Calu3 (cell line): ENCODE data around the gene MYO18B. TPM values are rescaled to one million over a fixed set of nuclear protein-coding genes. Genes with fewer than 3 reads are reported as not detected.

ENCODE experiments used
- BruUV-seq: library from RNA; stranded (reverse); fragments of 400-500 nt; replicated peaks from 2 replicates; lab custom pipeline; 2021; lab: Mats Ljungman, UMichigan
- CTCF ChIA-PET: fragments of 300-600 bp; sonication (Branson Sonifier 250); formaldehyde crosslinking; loops from one replicate; lab custom pipeline; 2022; ENCODE audit warnings: antibody characterized with exemption; lab: Charles Lee
- DNase-seq: peaks from one replicate; pipeline ENCODE4 v3.0.0; 2022
- H3K27ac Mint-ChIP-seq: one replicate; pipeline ENCODE4 v1.8.0; 2022; ENCODE audit warnings: mixed read lengths; ENCODE audit not compliant: unreplicated experiment
- H3K27me3 Mint-ChIP-seq: one replicate; pipeline ENCODE4 v1.8.0; 2022; ENCODE audit warnings: mixed read lengths; ENCODE audit not compliant: unreplicated experiment
- H3K36me3 Mint-ChIP-seq: one replicate; pipeline ENCODE4 v1.8.0; 2022; ENCODE audit warnings: mild to moderate bottlenecking, moderate library complexity, mixed read lengths; ENCODE audit not compliant: insufficient read depth, unreplicated experiment
- H3K4me1 Mint-ChIP-seq: one replicate; pipeline ENCODE4 v1.8.0; 2022; ENCODE audit warnings: mild to moderate bottlenecking, low read depth, mixed read lengths; ENCODE audit not compliant: unreplicated experiment
- H3K4me3 Mint-ChIP-seq: one replicate; pipeline ENCODE4 v1.8.0; 2022; ENCODE audit warnings: mild to moderate bottlenecking, low read depth, moderate library complexity, mixed read lengths; ENCODE audit not compliant: unreplicated experiment
- H3K9me3 Mint-ChIP-seq: one replicate; pipeline ENCODE4 v1.8.0; 2022; ENCODE audit warnings: low read depth, mixed read lengths; ENCODE audit not compliant: unreplicated experiment
- CTCF ChIP-seq: fragments of 200-600 bp; IDR thresholded peaks from one replicate; pipeline ENCODE4 v1.8.0; 2022; ENCODE audit warnings: antibody characterized with exemption; ENCODE audit not compliant: unreplicated experiment
- intact Hi-C: fragments of 100-400 bp; cut with micrococcal nuclease; formaldehyde crosslinking; loops from one replicate; pipeline ENCODE4 v1.10.0; 2022; ENCODE audit not compliant: unreplicated experiment
- total RNA-seq: library from RNA; stranded (reverse); gene quantifications from 2 replicates; pipeline ENCODE4 v1.2.3, GENCODE V29; 2022

MYO18B gene
- total RNA-seq, 1 experiment from 2014 or later: 0.59 TPM

- no peak for DNase-seq
- no peak for TF ChIP-seq CTCF
- intact Hi-C loops: no loop called here
- Mint-ChIP-seq H3K9me3 (no peaks in the 10 kb centered on the region), H3K27ac (no peak overlapping the region), H3K4me3 (no peak overlapping the region), H3K27me3 (no peaks in the 10 kb centered on the region), H3K4me1 (no peaks in the 10 kb centered on the region), H3K36me3 (no peaks in the 10 kb centered on the region)
- CTCF ChIA-PET: interaction anchor here (0.6 kb wide), 1 partner anchor 60 kb away, joined by 3 read pairs; no protein-coding TSS in a partner anchor
- no TSS peak for BruUV-seq
Measured at GRCh38 chr22:25709758-25710157, 32.2 kb upstream of the MYO18B start.

GRCh38 chr22:25710501-25710900, 31.5 kb upstream of the MYO18B start:
- no peak for DNase-seq
- intact Hi-C loops: no loop called here
- Mint-ChIP-seq H3K27me3 (no peaks in the 10 kb centered on the region), H3K27ac (no peak overlapping the region), H3K9me3 (no peaks in the 10 kb centered on the region), H3K36me3 (no peaks in the 10 kb centered on the region), H3K4me1 (no peaks in the 10 kb centered on the region), H3K4me3 (no peak overlapping the region)
- no TSS peak for BruUV-seq
- CTCF ChIA-PET: no interaction called here
- TF ChIP-seq CTCF: no peak

- TF ChIP-seq CTCF: no peak
- Mint-ChIP-seq H3K27ac (no peak overlapping the region), H3K4me1 (no peaks in the 10 kb centered on the region), H3K27me3 (no peaks in the 10 kb centered on the region), H3K9me3 (no peaks in the 10 kb centered on the region), H3K36me3 (no peaks in the 10 kb centered on the region), H3K4me3 (no peak overlapping the region)
- intact Hi-C loops: no loop called here
- BruUV-seq: no TSS peak
- CTCF ChIA-PET: interaction anchor here (1.1 kb wide), 1 partner anchor 62 kb away, joined by 3 read pairs; no protein-coding TSS in a partner anchor
- no peak for DNase-seq
Measured at GRCh38 chr22:25711491-25711890, 30.5 kb upstream of the MYO18B start.

- Mint-ChIP-seq H3K4me1 (no peaks in the 10 kb centered on the region), H3K9me3 (no peaks in the 10 kb centered on the region), H3K27me3 (no peaks in the 10 kb centered on the region), H3K4me3 (no peak overlapping the region), H3K36me3 (no peaks in the 10 kb centered on the region), H3K27ac (no peak overlapping the region)
- no peak for TF ChIP-seq CTCF
- CTCF ChIA-PET: no interaction called here
- BruUV-seq: no TSS peak
- no peak for DNase-seq
- intact Hi-C loops: no loop called here
Measured at GRCh38 chr22:25712661-25713400, 29.2 kb upstream of the MYO18B start.
